Heart right ventricle (tissue), 16 donors: ENCODE data around the gene ORMDL1. TPM values are rescaled to one million over a fixed set of nuclear protein-coding genes. Genes with fewer than 3 reads are reported as not detected.
A peak's percentile ranks its signal among the peaks of the same experiment; 100 is the strongest.

ENCODE experiments used
- ATAC-seq, 8 donors: fragments of 200-7000 bp; cut with Tn5 transposase; one replicate each; pipeline ENCODE4 v1.9.1; 2020; ENCODE audit warnings: mild to moderate bottlenecking in 8 of 8, moderate library complexity in 8 of 8, moderate number of reproducible peaks in 1 of 8
- DNase-seq, 2 donors: peaks; one replicate each; pipeline ENCODE4 v3.0.0-alpha.2; 2020
- H3K27ac ChIP-seq, 10 donors: fragments of 200-600 bp; sonication (generic) in 2 of 10; one replicate each; pipeline versions ENCODE4 v1.5.0 to v1.8.0; 2020 to 2022; ENCODE audit warnings: mild to moderate bottlenecking in 3 of 10
- H3K27me3 ChIP-seq, 7 donors: fragments of 200-600 bp; one replicate each; pipeline ENCODE4 v1.8.0; 2021 to 2022; ENCODE audit warnings: mild to moderate bottlenecking in 2 of 7
- H3K36me3 ChIP-seq, 9 donors: fragments of 200-600 bp; sonication (generic) in 1 of 9; one replicate each; pipeline versions ENCODE4 v1.5.0 to v1.8.0; 2020 to 2022; ENCODE audit warnings: mild to moderate bottlenecking in 2 of 9
- H3K4me1 ChIP-seq, 9 donors: fragments of 200-600 bp; sonication (generic) in 1 of 9; one replicate each; pipeline versions ENCODE4 v1.5.0 to v1.8.0; 2020 to 2022; ENCODE audit warnings: mild to moderate bottlenecking in 4 of 9
- H3K4me3 ChIP-seq, 10 donors: fragments of 200-600 bp; sonication (generic) in 2 of 10; one replicate each; pipeline versions ENCODE4 v1.5.0 to v1.8.0; 2020 to 2022; ENCODE audit warnings: mild to moderate bottlenecking in 7 of 10, moderate library complexity in 2 of 10
- H3K9me3 ChIP-seq, 11 donors: fragments of 200-600 bp in 10 of 11; sonication (generic) in 2 of 11; one replicate each; pipeline versions ENCODE4 v1.5.0 to v1.8.0; 2013 to 2022; ENCODE audit warnings: mild to moderate bottlenecking in 2 of 11, control low read depth in 1 of 11, moderate library complexity in 1 of 11
- CTCF ChIP-seq, 9 donors: fragments of 200-600 bp; sonication (generic) in 2 of 9; IDR thresholded peaks; one replicate each; pipeline versions ENCODE4 v1.5.0 to v1.8.0; 2021 to 2022; ENCODE audit warnings: antibody characterized with exemption in 9 of 9, mild to moderate bottlenecking in 5 of 9, moderate library complexity in 1 of 9
- WGBS, 2 donors: extraction: QIAGEN DNeasy Blood & Tissue Kit; methylation state at CpG; one replicate each; pipeline ENCODE4 v1.1.7; 2013; ENCODE audit warnings: inconsistent platforms in 1 of 2; 5-methylcytosine and 5-hydroxymethylcytosine counted together
- intact Hi-C, 10 donors: fragments of 100-400 bp; cut with DNase I; formaldehyde crosslinking; loops; one replicate each; pipeline versions ENCODE4 v1.11.1 to v1.14.2; 2022
- long read RNA-seq, 3 donors: library from polyadenylated mRNA; unstranded; transcript quantifications; one replicate each; pipeline ENCODE4 v2.0.0, GENCODE V29; 2020 to 2021
- polyA plus RNA-seq, 2 donors: library from polyadenylated mRNA; stranded (reverse); fragments of 200-250 nt; gene quantifications; one replicate each; pipeline ENCODE4 v1.2.3, GENCODE V29; 2013
- total RNA-seq, 10 donors: library from RNA; stranded (reverse); fragmentation: NEBNext Ultra II Directional in 3 of 10; extraction: Animal tissue kit (Norgen Biotek cat#: 25700) in 3 of 10; gene quantifications; one replicate each; pipeline versions ENCODE4 v1.2.1 to v1.2.4, GENCODE V29; 2021 to 2023
- donor health status: Arrhythmogenic right ventricular cardiomyopathy.
- donor health status: ischemic (EF 13 %, LVEDD 7.1; RV severe dilation, severe dysfunction).
- donor health status: healthy with polysubstance abuse.
- donor health status: DM: no; HTN: yes; CAD: no.
- donor health status: DM: no; HTN: no; CAD: no.
- donor health status: ischemic (EF 25% LVEDD 6.9; RV normal size, moderate dysfunction).
- donor health status: ischemic (EF 25% LVEDD 5.7; RV mildly dilated, moderate dysfunction).
- donor health status: healthy.
- donor health status: DM: yes; HTN: yes; CAD: no.
- donor health status: Ischemic cardiomyopathy.
- donor health status: ischemic (EF 35%, LVEDD 5.7; RV mildly dilated, moderate dysfunction).
- donor health status: nonischemic (EF 11% LVEDD 7.7; RV severe dilation, severe dysfunction).
- donor health status: DM: yes; HTN: yes; CAD: no.
- donor health status: PGD.
- donor health status: ischemic (EF 29% LVEDD 5.4; RV normal size, mild dysfunction).
- donor health status: nonischemic (EF 23%, LVEDD 6.1; RV moderate dilation, normal function).

ORMDL1 gene
- total RNA-seq (10 to 100 TPM; 18.1 to 29.3 (median 23.5) TPM), polyA plus RNA-seq (10 to 100 TPM; 34.7 to 88.2 TPM)
- long read RNA-seq, donor 1, transcript ORMDL1-203 (4 exons, 2,009 nt), result major isoform, 27 of 47 reads
- long read RNA-seq, donor 1, transcript ORMDL1-201 (3 exons, 2,692 nt), result minor isoform, 15 of 47 reads
- long read RNA-seq, donor 1, partial matches to known transcripts, result 0 of 47 reads
- long read RNA-seq, donor 1, other reads (novel, unspliced or antisense), result 2 of 47 reads
- long read RNA-seq, donor 2, transcript ORMDL1-203 (4 exons, 2,009 nt), result major isoform, 21 of 48 reads
- long read RNA-seq, donor 2, transcript ORMDL1-201 (3 exons, 2,692 nt), result minor isoform, 14 of 48 reads
- long read RNA-seq, donor 2, partial matches to known transcripts, result 4 of 48 reads
- long read RNA-seq, donor 2, other reads (novel, unspliced or antisense), result 7 of 48 reads
- long read RNA-seq, donor 3, transcript ORMDL1-201 (3 exons, 2,692 nt), result minor isoform, 16 of 73 reads
- long read RNA-seq, donor 3, transcript ORMDL1-203 (4 exons, 2,009 nt), result major isoform, 44 of 73 reads
- long read RNA-seq, donor 3, partial matches to known transcripts, result 5 of 73 reads
- long read RNA-seq, donor 3, other reads (novel, unspliced or antisense), result 5 of 73 reads

GRCh38 chr2:189783927-189784867, at the start of gene ORMDL1, which contains the start of gene PMS1:
ORMDL1 (minus strand) TSS chr2:189784339; CDS start chr2:189782595, 1,744 bp downstream.
PMS1 (plus strand) TSS chr2:189784450; CDS start chr2:189791810, 7,360 bp downstream.
- H3K27me3 ChIP-seq, result no peaks in the 10 kb centered on the region
- WGBS, 2 donors, result 0% methylated on average over 96 of the region's 96 CpGs
- ATAC-seq (peak; percentile 99 to 100 (median 99)), DNase-seq (peak; percentile 95 to 97)
- H3K36me3 ChIP-seq, result peaks cover 0 to 47% (median 12%) of the 10 kb centered on the region in 9 donors
- H3K4me1 ChIP-seq, result peaks cover 7 to 55% (median 38%) of the 10 kb centered on the region in 9 donors
- TF ChIP-seq CTCF (IDR thresholded peaks at IDR 0.05), result no peak
- H3K27ac ChIP-seq, result peak within 1 kb of the TSS; percentile 83 to 98 (median 96)
- H3K4me3 ChIP-seq, result peak within 1 kb of the TSS; percentile 51 to 91 (median 78)
- no peaks in the 10 kb centered on the region for H3K9me3 ChIP-seq
- intact Hi-C loops, result loop anchor here in 3 of 10 donors (1.0 to 2.0 kb wide), 3 partner anchors 21 to 22 kb away; partner anchors contain the start of gene OSGEPL1 (in 2 of the 3)

GRCh38 chr2:189830510-189830909, 46.4 kb upstream of the ORMDL1 start:
- WGBS, 2 donors, result 53 to 73% methylated on average over 1 of the region's 1 CpG
- TF ChIP-seq CTCF (IDR thresholded peaks at IDR 0.05), result no peak
- Histone ChIP-seq H3K4me3 (no peak overlapping the region), H3K4me1 (no peaks in the 10 kb centered on the region), H3K27ac (no peak overlapping the region), H3K9me3 (no peaks in the 10 kb centered on the region), H3K27me3 (no peaks in the 10 kb centered on the region), H3K36me3 (peaks cover 0 to 10% (median 0%) of the 10 kb centered on the region in 9 donors)
- ATAC-seq (peak in 1 of 8 donors; percentile 47), DNase-seq (no peak)
- intact Hi-C loops, result no loop called here

- Histone ChIP-seq H3K9me3 (no peaks in the 10 kb centered on the region), H3K27ac (no peak overlapping the region), H3K4me3 (no peak overlapping the region), H3K4me1 (no peaks in the 10 kb centered on the region), H3K36me3 (peaks cover 0 to 10% (median 0%) of the 10 kb centered on the region in 9 donors), H3K27me3 (no peaks in the 10 kb centered on the region)
- no peak for ATAC-seq
- WGBS, 2 donors, result 86 to 88% methylated on average over 4 of the region's 4 CpGs
- TF ChIP-seq CTCF (IDR thresholded peaks at IDR 0.05), result no peak
- intact Hi-C loops, result no loop called here
- DNase-seq, result no peak
Measured at GRCh38 chr2:189829102-189829833, 45.1 kb upstream of the ORMDL1 start.
